Stimulated activated CD4-positive, alpha-beta T cell treated with anti-CD3 and anti-CD28 coated beads, TNF-alpha, amount 100 ng/mL, for 1 hour (primary cell): Measurements from ENCODE around the gene KRTAP10-7.
"Not testable (repeated sequence)": the region's sequence is repeated elsewhere in the genome, so short reads cannot be mapped to it uniquely, and the experiment has no call there.

ENCODE experiments used
- DNase-seq, 3 donors: peaks; one replicate each; pipeline ENCODE4 v3.0.0-alpha.2; 2020; ENCODE audit warnings: low read depth in 3 of 3, low spot score in 1 of 3

The KRTAP10-7 gene, protein sequence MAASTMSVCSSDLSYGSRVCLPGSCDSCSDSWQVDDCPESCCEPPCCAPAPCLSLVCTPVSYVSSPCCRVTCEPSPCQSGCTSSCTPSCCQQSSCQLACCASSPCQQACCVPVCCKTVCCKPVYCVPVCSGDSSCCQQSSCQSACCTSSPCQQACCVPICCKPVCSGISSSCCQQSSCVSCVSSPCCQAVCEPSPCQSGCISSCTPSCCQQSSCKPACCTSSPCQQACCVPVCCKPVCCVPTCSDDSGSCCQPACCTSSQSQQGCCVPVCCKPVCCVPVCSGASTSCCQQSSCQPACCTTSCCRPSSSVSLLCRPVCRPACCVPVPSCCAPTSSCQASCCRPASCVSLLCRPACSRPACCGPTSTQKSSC

DNA sequence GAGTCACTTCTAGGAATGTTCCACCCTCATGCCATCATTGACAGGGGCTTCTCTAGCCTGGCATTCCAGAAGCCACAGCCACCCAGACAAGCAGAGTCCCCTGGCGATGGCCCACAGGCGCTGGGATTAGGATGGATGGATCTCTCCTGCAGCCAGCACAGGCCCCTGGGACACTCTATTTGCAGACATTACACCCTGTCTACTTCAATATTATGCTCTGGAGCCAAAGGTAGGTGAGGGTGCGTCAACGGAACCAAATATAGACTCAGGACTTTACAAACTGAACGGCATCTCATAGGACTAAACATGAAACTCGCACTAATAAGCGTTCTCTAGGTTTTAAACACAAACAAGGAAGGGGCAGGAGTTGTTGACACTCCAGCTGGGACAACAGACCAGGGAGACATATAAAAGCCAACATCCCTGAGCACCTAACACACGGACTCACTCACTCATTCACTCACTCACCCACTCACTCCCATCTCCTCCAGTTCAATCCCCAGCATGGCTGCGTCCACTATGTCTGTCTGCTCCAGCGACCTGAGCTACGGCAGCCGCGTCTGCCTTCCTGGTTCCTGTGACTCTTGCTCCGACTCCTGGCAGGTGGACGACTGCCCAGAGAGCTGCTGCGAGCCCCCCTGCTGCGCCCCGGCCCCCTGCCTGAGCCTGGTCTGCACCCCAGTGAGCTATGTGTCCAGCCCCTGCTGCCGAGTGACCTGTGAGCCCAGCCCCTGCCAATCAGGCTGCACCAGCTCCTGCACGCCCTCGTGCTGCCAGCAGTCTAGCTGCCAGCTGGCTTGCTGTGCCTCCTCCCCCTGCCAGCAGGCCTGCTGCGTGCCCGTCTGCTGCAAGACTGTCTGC is at the start of gene KRTAP10-7:
Gene KRTAP10-7 (plus strand): TSS at position 480 of the 861 bp plus-strand sequence. CDS start 25 bp downstream, at position 505.
- DNase-seq: not testable (repeated sequence)

DNA sequence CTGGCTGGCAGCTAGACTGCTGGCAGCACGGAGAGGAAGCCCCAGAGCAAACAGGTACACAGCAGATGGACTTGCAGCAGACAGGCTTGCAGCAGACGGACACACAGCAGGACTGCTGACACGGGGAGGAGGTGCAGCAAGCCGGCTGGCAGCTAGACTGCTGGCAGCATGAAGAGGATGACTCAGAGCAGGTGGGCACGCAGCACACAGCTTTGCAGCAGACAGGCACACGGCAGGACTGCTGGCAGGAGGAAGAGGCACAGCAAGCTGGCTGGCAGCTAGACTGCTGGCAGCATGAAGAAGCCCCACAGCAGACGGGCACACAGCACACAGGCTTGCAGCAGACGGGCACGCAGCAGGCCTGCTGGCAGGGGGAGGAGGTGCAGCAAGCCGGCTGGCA is 49.6 kb upstream of the KRTAP10-7 start:
- DNase-seq: no peak

DNA sequence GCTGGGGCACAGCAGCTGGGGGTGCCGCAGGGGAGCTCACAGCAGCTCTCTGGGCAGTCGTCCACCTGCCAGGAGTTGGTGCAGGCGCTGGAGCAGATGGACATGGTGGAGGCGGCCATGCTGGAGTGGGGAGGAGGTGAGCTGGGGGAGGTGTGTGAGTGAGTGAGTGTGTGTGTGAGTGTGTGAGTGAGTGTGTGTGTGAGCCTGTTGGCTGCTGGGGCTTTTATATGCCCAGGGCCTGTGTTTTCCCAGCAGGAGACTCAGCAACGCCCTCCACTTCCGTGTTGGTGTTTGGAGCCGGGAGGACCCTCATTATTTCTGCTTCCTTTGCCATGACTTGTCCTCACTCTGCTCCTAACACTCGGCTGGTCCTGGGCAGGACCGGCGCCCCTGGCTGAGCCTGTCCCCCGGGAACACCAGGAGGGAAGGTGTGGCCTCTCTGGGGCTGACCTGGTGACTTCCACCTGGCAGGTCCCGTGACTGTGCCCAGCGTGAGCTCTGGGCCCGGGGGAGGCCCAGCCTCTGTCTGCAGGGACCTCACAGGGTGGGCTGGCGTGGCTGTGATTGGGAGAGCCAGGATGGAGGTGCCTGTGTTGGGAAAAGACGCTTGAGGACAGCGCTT is 48.9 kb upstream of the KRTAP10-7 start, which contains the start of gene KRTAP10-2:
Gene KRTAP10-2 (minus strand): TSS at position 166 of the 622 bp plus-strand sequence. CDS start 47 bp downstream, at position 119.
- DNase-seq: no peak

DNA sequence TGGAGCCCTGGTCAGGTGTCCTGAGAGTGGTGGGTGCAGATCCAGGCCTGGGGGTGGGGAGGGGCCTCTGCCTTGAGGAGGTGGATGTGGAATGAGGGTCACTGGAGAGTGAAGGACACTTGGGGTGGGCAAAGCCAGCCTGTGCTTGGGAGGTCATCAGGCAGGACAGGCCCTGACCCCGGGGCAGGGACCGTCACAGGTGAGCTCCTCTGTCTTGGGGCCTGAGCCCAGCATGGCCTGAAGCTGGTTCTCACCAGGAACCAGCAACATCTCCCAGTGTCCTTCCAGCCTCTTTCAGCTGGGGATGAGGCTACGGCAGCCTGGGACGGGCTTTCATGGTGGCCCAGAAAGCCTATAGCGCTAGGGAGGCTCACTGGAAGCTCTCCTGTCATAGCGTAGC is 48.3 kb upstream of the KRTAP10-7 start:
- DNase-seq: no peak

DNA sequence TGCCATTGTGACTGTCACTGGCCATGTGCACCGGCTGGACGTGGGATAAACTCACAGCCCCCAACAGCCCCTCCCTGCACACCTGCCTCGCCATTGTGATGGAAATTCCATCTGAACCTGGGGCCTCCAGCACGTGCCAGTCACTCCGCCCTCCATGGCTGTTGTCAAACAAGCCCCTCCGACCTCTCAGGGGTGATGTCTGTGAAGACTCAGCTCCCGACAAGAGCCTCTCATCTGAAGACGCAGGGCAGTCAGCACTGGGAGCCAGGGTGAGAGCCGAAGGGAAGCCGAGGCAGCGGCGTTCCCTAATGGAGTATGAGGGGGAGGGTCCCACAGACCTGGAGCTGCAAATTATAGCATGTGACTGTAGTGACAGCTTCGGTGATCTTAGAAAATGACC is 47.7 kb upstream of the KRTAP10-7 start:
- no peak for DNase-seq

DNA sequence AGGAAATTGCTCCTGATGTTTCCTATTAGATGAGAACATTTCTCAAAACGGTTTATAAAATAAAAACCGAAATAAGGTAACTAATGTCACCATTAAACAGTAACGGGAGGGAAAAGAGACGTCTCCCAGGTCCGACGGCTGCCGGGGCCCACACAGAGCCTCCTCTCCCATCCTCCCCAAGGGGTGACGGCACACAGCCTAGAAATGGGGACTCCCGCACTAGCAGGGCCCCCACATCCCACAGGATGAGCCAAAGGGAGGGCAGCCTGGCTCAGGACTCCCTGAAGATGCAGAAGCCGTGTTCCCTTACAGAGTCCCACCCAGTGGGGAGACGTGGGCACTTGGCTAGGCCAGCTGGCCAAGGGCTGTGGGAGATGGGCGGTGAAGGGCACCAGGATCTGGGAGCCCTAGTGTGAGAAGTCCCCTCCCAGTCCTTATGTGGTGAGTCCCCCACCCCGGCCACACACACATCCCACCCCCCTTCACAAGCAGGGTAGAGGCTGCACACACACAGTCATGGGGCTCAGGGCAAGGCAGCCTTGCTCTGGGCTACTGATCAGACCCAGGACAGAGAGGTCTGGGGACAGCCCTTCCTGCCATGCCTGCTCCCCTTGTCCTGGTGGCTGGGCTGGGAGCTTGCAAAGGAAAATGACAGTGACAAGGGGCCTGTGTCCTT is 45.1 kb upstream of the KRTAP10-7 start:
- no peak for DNase-seq

DNA sequence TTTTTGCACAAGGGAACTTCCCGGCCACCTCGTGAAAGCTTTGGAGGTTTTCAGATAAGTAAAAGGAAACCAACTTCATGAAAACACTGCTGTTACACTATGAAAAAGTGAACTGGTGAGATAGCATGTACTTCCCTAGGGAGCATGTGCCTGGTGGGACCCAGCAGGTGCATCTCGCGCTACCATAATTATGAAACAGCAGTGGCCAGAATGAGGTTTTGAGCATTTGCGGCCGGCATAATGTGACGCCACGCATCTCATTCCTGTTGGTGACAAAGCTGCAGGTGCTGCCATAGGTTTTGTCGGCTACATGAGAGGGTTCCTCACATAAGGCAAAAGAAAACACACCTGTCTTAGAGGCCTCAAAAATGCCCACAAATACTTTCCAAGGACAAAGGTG is 43.5 kb upstream of the KRTAP10-7 start:
- no peak for DNase-seq

DNA sequence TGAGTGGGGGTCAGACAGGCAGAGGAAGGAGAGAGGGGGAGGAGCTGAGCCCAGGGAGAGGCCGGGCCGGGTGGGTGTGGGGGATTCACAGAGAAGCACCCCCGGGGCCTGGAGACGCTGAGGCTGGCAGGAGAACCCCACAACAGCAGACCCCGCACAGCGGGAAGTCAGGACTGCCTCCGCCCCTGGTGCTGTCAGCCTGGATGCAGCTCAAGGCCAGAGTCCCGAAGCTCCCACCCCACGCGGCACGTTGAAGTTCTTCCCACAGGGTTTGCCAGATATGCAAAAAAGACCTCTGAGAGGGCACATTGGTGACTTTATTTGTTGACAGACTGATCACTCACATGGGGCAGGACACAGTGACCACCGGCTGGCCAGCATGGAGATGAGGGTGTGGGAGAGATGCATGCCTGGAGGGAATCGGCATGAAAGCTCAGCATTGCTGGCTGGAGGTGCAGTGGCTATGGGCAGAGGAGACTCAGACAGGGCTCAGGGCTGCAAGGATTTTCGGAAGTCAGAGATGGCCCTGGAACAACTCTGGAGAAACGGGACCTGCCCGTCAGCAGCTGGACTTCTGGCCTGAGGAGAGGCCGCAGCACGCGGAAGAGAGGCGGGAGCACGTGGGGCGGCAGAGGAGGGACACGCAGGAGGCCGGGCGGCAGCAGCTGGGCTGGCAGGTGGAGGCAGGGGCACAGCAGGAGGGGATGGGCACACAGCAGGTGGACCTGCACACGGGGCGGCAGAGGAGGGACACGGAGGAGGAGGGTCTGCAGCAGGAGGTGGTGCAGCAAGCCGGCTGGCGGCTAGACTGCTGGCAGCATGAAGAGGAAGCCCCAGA is 42.7 kb upstream of the KRTAP10-7 start:
- no peak for DNase-seq

DNA sequence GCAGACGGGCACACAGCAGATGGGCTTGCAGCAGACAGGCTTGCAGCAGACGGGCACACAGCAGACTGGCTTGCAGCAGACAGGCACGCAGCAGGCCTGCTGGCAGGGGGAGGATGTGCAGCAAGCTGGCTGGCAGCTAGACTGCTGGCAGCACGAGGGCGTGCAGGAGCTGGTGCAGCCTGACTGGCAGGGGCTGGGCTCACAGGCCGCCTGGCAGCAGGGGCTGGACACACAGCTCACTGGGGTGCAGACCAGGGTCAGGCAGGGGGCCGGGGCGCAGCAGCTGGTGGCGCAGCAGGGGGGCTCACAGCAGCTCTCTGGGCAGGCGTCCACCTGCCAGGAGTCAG is 42.1 kb upstream of the KRTAP10-7 start:
- DNase-seq: not testable (repeated sequence)

DNA sequence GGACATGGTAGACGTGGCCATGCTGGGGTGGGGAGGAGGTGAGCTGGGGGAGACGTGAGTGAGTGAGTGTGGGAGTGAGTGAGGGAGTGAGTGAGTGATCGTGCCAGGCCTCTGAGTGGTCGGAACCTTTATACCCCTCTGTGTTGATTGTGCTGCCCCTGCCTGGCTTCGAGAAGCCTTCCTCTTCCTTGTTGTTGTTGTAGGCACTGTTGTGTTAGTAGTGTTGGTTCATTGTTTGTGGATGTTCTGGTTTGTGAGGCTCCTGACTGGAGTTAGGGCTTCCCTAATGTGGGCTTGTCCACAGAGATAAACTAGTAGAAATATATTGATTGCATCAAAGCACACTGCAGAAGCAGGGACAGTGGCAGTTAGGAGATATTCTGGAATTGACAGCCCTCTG is 41.7 kb upstream of the KRTAP10-7 start, which contains the start of gene KRTAP10-3:
Gene KRTAP10-3 (minus strand): TSS at position 101 of the 400 bp plus-strand sequence. CDS start 80 bp downstream, at position 21.
- DNase-seq: no peak

DNA sequence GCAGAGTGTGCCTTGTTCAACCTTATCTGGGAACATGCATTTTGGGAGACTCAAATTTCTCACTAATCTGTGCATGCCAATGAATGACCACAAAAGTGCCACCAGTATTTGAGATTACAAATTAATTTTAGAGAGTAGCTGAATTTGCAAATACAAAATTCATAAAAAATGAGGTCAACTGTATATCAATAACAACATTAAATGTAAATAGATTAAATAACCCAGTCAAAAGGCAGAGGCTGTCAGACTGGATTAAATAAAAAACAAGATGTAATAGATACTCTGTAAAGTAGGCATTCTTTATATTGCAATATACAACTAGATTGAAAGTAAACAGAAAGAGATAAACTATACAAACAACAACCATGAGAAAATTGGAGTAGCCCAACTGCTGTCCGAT is 36.3 kb upstream of the KRTAP10-7 start:
- no peak for DNase-seq

DNA sequence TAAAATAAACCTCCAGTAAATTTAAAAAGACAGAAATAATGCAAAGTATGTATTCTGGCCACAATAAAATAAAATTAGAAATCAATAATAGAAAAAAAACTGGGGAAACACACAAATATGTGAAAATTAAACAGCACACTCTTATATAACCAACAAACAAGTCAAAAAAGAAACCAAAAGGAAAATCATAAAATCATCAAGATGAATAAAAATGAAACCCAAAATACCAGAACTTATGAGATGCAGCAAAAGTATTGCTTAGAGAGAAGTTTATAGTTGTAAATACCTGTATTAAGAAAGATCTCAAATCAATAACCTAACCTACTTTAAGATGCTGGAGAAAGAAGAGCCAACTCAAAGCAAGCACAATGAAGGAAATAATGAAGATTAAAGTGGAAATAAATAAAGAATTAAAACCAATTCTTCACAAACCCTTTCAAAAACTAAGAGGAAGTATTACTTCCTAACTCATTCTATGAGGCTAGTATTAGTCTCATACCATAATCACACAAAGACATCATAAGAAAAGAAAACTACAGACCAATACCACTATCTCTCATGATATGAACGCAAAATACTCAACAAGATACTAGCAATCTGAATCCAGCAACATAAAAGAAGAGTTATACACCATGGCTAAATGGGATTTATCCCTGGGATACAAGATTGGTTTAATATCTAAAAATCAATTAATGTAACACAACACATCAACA is 35.4 kb upstream of the KRTAP10-7 start:
- no peak for DNase-seq

DNA sequence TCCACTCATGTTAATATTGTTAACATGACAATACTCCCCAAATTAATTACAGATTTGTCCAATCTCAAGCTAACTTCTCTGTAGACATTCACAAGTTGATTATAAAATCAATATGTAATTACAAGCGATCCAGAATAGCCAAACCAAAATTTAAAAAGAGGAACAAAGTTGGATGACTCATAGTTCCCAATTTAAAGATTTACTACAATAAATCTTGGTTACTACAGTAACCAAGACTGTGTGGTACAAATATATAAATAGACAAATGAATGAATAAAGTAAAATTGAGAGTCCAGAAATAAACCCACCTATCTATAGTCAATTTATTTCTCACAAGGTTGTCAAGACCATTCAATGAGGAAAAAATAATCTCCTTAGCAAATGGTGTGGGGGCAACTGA is 34.0 kb upstream of the KRTAP10-7 start:
- DNase-seq: no peak

DNA sequence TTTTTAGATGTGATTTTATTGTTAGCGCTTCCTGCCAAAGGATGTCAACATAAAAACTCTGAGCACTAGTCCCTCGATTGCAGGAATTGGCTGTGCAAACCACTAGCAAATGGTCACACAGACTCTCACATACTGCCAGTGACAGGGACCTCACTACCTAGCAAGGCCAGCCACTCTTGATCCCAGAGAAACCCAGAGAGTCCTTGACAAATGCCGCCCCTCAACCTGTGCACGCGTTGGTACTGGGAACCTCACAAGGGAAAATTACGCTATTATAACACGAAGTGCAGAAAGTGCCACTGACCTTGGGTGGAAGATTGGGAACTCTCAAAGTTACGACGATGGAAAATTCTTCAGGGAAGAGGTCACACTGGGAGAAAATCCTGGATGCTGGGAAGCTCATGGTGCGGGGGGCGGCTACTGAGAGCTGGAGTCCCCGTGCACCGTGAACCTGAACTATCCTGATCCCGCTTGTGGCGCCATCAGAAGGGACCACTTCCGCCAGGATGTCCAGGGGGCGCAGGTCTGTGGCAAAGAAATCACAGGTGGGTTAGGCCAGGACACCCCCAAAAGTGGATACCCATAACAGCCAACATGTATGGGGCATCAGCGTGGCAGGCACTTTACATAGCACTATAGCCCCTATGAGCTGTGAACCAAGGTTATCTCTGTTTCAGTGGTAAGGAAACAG is 32.8 kb upstream of the KRTAP10-7 start:
- DNase-seq: no peak

DNA sequence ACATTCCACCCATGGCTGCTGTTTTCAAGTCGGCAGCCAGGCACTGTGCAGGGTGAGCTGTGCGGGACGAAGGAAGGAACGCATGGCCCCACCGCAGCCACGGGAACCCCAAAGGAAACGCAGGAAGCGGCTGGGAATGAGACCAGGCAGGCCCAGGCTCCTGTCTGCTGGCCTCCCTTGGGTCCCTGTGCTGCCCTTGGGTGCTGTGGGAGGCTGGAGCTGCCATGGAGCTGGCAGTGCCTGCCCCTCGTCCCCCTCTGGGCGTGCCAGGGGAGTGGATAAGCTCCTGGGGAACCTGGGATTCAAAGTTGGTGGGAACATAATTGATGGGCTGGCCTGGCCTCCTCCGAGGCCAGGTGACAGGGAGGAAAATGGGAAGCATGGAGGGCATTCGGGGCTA is 32.1 kb upstream of the KRTAP10-7 start:
- no peak for DNase-seq

DNA sequence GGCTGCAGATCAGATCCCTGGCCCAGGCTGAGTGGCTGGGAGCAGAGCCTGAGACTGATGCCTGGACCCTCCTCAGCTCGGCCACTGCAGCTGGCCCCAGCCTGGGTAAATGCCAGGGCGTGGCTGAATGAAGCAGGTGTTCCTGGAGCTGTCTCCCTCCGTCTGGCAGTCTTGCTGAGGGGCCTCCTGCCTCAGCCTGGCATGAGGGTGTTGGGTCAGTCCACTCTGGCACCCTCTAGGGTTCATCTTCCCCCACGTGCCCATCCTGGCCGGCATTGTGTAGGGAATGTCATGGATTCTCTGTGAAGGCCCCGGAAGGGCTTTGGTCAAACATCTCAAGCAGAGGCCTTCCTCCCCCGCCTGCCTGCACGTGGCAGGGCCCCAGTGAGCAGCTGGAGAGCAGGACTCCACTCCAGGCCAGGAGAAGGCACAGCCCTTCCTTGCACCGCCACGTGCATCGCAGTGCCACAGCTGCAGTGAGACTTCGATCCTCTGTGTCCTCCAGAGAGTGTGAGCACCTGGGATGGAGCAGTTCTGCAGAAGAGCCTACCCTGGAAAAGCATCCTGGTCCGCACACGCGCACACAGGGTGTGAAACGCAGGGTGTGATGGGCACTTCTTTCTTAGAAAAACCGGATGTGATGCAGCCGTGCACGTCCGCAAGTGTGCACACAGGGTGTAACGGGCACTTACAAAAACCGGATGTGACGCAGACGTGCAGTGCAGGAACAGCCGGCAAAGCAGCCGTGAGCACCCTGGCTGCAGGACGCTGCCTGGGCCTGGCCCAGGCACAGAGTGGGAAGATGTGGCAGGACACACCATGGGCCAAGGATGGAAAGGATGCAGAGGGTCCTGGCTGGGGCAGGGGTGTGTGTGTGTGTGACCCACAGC is 31.5 kb upstream of the KRTAP10-7 start:
- DNase-seq: no peak

DNA sequence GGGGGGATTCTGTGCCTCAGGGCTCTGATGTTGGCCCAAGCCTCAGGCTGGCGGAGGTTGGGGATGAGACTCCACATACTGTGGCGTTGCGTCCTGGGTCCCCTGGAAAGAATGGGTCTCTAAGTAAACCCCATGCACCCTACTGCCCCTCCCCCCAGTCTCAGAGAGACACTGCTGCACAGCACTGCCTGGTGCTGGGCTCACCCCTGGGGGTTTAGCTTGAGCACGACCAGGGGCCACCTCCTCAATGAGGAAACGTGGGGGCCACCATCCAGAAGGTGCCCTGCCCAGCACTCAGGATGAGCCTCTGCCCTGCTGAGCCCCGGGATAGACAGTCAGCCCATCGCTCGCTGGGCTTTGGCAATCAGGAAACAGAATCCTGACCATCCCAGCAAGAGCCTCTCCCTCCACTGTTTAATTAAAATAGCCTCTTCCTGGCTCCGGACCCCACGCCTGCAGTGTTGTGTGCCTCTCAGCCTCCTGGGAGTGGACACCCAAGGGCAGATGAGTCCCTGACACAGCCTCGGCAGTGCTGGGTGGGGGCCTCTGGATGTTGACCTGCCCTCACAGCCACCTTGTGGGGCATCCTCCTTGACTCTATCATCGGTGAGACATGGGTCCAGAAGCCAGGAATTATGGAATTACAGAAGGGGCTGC is 30.4 kb upstream of the KRTAP10-7 start:
- no peak for DNase-seq
